ENCODE measurements around the gene CABP5. TPM values are rescaled to one million over a fixed set of nuclear protein-coding genes. Genes with fewer than 3 reads are reported as not detected.

Gene CABP5
- total and polyA plus RNA-seq, 2 experiments from 2014 or later = not detected

DNA sequence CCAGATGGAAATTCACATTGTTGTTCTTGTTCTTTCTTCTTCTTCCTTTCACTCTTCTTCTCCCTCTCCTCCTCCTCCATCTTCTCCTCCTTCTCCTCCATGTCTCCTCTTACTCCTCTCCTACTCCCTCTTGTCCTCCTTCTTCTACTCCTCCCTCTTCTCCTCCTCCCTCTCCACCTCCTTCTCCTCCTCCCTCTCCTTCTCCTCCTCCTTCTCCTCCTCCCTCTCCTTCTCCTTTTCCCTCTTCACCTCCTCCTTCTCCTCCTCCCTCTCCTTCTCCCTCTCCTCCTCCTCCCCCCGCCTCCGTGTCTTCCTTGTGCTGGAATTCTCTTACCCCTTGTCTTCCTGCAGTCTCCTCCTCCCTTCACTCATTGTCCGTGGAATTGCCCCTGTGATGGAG lies 18.4 kb downstream of the CABP5 start:
- no peaks in the 10 kb centered on the region for H3K27me3 ChIP-seq (ENCODE audit: insufficient read depth)
- Mint-ChIP-seq H3K4me1 (peaks cover 6% of the 10 kb centered on the region; the same call in 2 of the 3 replicates), H3K27me3 (ENCODE audit: insufficient read depth, low read depth, poor library complexity) (peaks cover 8% of the 10 kb centered on the region), H3K27ac (no peak overlapping the region), H3K9me3 (peaks cover 2% of the 10 kb centered on the region; the same call in 2 of the 3 replicates), H3K4me3 (no peak overlapping the region), H3K36me3 (ENCODE audit: low read depth) (no peaks in the 10 kb centered on the region)
- H2AFZ ChIP-seq = no peak overlapping the region
- H3K79me2 ChIP-seq (replicated peaks; ENCODE audit: insufficient read depth) = no peaks in the 10 kb centered on the region
- H3K27ac ChIP-seq (ENCODE audit: low read depth) = no peak overlapping the region
- no peak for TF ChIP-seq JUNB (IDR thresholded peaks at IDR 0.05; ENCODE audit: unreplicated experiment)
- TF ChIP-seq, protein P1, sequence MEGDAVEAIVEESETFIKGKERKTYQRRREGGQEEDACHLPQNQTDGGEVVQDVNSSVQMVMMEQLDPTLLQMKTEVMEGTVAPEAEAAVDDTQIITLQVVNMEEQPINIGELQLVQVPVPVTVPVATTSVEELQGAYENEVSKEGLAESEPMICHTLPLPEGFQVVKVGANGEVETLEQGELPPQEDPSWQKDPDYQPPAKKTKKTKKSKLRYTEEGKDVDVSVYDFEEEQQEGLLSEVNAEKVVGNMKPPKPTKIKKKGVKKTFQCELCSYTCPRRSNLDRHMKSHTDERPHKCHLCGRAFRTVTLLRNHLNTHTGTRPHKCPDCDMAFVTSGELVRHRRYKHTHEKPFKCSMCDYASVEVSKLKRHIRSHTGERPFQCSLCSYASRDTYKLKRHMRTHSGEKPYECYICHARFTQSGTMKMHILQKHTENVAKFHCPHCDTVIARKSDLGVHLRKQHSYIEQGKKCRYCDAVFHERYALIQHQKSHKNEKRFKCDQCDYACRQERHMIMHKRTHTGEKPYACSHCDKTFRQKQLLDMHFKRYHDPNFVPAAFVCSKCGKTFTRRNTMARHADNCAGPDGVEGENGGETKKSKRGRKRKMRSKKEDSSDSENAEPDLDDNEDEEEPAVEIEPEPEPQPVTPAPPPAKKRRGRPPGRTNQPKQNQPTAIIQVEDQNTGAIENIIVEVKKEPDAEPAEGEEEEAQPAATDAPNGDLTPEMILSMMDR (conservative IDR thresholded peaks at IDR 0.05; ENCODE audit: low read depth in 2 of 2) = no peak
- TF ChIP-seq STAT1 (IDR thresholded peaks at IDR 0.05; ENCODE audit: unreplicated experiment) = no peak
- no peak for TF ChIP-seq CREB1 (CRISPR knock-in tag; IDR thresholded peaks at IDR 0.05; ENCODE audit: low read depth)
- TF ChIP-seq NANOG (IDR thresholded peaks at IDR 0.05; ENCODE audit: borderline replicate concordance) = no peak
- no peak for TF ChIP-seq ZNF114 (CRISPR knock-in tag; IDR thresholded peaks at IDR 0.05)
- TF ChIP-seq, protein P2, sequence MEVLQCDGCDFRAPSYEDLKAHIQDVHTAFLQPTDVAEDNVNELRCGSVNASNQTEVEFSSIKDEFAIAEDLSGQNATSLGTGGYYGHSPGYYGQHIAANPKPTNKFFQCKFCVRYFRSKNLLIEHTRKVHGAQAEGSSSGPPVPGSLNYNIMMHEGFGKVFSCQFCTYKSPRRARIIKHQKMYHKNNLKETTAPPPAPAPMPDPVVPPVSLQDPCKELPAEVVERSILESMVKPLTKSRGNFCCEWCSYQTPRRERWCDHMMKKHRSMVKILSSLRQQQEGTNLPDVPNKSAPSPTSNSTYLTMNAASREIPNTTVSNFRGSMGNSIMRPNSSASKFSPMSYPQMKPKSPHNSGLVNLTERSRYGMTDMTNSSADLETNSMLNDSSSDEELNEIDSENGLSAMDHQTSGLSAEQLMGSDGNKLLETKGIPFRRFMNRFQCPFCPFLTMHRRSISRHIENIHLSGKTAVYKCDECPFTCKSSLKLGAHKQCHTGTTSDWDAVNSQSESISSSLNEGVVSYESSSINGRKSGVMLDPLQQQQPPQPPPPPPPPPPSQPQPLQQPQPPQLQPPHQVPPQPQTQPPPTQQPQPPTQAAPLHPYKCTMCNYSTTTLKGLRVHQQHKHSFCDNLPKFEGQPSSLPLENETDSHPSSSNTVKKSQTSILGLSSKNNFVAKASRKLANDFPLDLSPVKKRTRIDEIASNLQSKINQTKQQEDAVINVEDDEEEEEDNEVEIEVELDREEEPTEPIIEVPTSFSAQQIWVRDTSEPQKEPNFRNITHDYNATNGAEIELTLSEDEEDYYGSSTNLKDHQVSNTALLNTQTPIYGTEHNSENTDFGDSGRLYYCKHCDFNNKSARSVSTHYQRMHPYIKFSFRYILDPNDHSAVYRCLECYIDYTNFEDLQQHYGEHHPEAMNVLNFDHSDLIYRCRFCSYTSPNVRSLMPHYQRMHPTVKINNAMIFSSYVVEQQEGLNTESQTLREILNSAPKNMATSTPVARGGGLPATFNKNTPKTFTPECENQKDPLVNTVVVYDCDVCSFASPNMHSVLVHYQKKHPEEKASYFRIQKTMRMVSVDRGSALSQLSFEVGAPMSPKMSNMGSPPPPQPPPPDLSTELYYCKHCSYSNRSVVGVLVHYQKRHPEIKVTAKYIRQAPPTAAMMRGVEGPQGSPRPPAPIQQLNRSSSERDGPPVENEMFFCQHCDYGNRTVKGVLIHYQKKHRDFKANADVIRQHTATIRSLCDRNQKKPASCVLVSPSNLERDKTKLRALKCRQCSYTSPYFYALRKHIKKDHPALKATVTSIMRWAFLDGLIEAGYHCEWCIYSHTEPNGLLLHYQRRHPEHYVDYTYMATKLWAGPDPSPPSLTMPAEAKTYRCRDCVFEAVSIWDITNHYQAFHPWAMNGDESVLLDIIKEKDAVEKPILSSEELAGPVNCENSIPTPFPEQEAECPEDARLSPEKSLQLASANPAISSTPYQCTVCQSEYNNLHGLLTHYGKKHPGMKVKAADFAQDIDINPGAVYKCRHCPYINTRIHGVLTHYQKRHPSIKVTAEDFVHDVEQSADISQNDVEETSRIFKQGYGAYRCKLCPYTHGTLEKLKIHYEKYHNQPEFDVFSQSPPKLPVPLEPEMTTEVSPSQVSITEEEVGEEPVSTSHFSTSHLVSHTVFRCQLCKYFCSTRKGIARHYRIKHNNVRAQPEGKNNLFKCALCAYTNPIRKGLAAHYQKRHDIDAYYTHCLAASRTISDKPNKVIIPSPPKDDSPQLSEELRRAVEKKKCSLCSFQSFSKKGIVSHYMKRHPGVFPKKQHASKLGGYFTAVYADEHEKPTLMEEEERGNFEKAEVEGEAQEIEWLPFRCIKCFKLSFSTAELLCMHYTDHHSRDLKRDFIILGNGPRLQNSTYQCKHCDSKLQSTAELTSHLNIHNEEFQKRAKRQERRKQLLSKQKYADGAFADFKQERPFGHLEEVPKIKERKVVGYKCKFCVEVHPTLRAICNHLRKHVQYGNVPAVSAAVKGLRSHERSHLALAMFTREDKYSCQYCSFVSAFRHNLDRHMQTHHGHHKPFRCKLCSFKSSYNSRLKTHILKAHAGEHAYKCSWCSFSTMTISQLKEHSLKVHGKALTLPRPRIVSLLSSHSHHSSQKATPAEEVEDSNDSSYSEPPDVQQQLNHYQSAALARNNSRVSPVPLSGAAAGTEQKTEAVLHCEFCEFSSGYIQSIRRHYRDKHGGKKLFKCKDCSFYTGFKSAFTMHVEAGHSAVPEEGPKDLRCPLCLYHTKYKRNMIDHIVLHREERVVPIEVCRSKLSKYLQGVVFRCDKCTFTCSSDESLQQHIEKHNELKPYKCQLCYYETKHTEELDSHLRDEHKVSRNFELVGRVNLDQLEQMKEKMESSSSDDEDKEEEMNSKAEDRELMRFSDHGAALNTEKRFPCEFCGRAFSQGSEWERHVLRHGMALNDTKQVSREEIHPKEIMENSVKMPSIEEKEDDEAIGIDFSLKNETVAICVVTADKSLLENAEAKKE (CRISPR knock-in tag; IDR thresholded peaks at IDR 0.05) = no peak
- no peak for TF ChIP-seq POLR2AphosphoS5 (IDR thresholded peaks at IDR 0.05; ENCODE audit: low read depth)
- TF ChIP-seq ZNF331 (CRISPR knock-in tag; IDR thresholded peaks at IDR 0.05; ENCODE audit: low read depth) = no peak
- peaks cover 4% of the 10 kb centered on the region; the same call in 1 of the 2 replicates for H3K9me2 ChIP-seq (ENCODE audit: insufficient read depth)
- no peaks in the 10 kb centered on the region for H3K4me1 ChIP-seq (ENCODE audit: insufficient read depth)
- no peak for ATAC-seq
- no peaks in the 10 kb centered on the region for H3F3A ChIP-seq (replicated peaks; ENCODE audit: low read depth)
- no peak for DNase-seq (ENCODE audit: low spot score)
- H3K36me3 ChIP-seq (ENCODE audit: insufficient read depth) = no peaks in the 10 kb centered on the region
- no peak overlapping the region for H3K4me2 ChIP-seq
- no peak overlapping the region for H3K4me3 ChIP-seq
- no peaks in the 10 kb centered on the region for H4K20me1 ChIP-seq (replicated peaks; ENCODE audit: insufficient read depth)

Measured in GM23338 (cell line).